Measurements from ENCODE around the gene DNER.

DNA sequence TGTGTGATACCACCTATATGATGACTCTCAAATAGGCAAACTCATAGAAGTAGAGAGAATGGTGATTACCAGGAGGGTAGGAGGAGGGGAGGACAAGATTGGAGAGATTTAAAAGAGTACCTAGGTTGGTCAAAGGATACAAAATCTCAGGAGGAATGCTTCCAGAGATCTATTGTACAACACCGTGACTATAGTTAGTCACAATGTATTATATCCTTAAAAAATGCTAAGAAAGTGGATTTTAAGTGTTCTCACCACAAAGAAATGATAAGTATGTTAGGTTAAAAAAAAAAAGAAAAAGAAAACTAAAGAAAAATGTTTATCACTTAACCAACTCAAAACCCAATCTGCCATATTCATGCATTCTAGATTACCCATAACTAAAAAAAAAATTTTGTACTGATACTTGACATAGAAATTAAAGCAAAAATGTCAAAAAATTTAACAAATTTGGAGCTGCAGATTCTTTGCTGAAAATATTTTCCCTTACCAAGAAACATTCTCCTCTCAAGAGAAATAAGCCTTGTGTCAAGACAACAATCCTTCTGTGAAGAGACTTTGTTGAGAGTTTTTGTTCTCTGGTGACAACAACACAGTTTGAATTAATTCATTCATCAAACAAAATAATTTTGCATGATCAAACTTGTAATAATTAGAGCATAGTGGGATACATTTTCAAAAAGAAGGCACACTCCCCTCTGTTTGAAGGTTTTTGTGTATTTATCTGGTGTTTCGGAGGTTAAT lies 213.1 kb downstream of the DNER start:
- TF ChIP-seq, protein P1, sequence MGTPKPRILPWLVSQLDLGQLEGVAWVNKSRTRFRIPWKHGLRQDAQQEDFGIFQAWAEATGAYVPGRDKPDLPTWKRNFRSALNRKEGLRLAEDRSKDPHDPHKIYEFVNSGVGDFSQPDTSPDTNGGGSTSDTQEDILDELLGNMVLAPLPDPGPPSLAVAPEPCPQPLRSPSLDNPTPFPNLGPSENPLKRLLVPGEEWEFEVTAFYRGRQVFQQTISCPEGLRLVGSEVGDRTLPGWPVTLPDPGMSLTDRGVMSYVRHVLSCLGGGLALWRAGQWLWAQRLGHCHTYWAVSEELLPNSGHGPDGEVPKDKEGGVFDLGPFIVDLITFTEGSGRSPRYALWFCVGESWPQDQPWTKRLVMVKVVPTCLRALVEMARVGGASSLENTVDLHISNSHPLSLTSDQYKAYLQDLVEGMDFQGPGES (IDR thresholded peaks at IDR 0.05): no peak
- TF ChIP-seq POLR2A (IDR thresholded peaks at IDR 0.05; ENCODE audit: low read depth, low read length) (no peak), POLR2AphosphoS5 (IDR thresholded peaks at IDR 0.05; ENCODE audit: low read length) (no peak), MYC (IDR thresholded peaks at IDR 0.05; ENCODE audit: insufficient read depth, insufficient read length, insufficient replicate concordance, low read length, severe bottlenecking) (no peak), KDM1A (IDR thresholded peaks at IDR 0.05; ENCODE audit: borderline replicate concordance) (no peak), SMC3 (IDR thresholded peaks at IDR 0.05; ENCODE audit: borderline replicate concordance, low read length) (no peak), SIN3A (IDR thresholded peaks at IDR 0.05; ENCODE audit: low read depth, low read length) (no peak), EP300 (IDR thresholded peaks at IDR 0.05; ENCODE audit: borderline replicate concordance in 1 of 2, control insufficient read depth in 1 of 2, low read depth in 2 of 2, low read length in 2 of 2) (no peak), ZNF207 (IDR thresholded peaks at IDR 0.05; ENCODE audit: borderline replicate concordance) (no peak), RAD21 (IDR thresholded peaks at IDR 0.05; ENCODE audit: insufficient read depth, low read depth, low read length) (no peak)
- TF ChIP-seq, protein P2, sequence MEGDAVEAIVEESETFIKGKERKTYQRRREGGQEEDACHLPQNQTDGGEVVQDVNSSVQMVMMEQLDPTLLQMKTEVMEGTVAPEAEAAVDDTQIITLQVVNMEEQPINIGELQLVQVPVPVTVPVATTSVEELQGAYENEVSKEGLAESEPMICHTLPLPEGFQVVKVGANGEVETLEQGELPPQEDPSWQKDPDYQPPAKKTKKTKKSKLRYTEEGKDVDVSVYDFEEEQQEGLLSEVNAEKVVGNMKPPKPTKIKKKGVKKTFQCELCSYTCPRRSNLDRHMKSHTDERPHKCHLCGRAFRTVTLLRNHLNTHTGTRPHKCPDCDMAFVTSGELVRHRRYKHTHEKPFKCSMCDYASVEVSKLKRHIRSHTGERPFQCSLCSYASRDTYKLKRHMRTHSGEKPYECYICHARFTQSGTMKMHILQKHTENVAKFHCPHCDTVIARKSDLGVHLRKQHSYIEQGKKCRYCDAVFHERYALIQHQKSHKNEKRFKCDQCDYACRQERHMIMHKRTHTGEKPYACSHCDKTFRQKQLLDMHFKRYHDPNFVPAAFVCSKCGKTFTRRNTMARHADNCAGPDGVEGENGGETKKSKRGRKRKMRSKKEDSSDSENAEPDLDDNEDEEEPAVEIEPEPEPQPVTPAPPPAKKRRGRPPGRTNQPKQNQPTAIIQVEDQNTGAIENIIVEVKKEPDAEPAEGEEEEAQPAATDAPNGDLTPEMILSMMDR (IDR thresholded peaks at IDR 0.05 in 2 of 3, conservative IDR thresholded peaks at IDR 0.05 in 1 of 3; ENCODE audit: control insufficient read depth in 2 of 3, extremely low read depth in 1 of 3, insufficient read depth in 1 of 3, low read depth in 3 of 3, low read length in 3 of 3): no peak
- TF ChIP-seq, protein P3, sequence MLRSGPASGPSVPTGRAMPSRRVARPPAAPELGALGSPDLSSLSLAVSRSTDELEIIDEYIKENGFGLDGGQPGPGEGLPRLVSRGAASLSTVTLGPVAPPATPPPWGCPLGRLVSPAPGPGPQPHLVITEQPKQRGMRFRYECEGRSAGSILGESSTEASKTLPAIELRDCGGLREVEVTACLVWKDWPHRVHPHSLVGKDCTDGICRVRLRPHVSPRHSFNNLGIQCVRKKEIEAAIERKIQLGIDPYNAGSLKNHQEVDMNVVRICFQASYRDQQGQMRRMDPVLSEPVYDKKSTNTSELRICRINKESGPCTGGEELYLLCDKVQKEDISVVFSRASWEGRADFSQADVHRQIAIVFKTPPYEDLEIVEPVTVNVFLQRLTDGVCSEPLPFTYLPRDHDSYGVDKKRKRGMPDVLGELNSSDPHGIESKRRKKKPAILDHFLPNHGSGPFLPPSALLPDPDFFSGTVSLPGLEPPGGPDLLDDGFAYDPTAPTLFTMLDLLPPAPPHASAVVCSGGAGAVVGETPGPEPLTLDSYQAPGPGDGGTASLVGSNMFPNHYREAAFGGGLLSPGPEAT (IDR thresholded peaks at IDR 0.05; ENCODE audit: low read depth): no peak
